Left ventricle myocardium inferior (tissue), 1 donor: Measurements from ENCODE around the gene HLA-E. TPM values are rescaled to one million over a fixed set of nuclear protein-coding genes. Genes with fewer than 3 reads are reported as not detected.
A peak's percentile ranks its signal among the peaks of the same experiment; 100 is the strongest.

Experiments used
- DNase-seq: peaks from one replicate; pipeline ENCODE4 v3.0.0-alpha.2; 2020
- H3K27ac ChIP-seq: fragments of 200-600 bp; replicated peaks from 2 replicates; pipeline ENCODE4 v1.8.0; 2021
- H3K27me3 ChIP-seq: fragments of 200-600 bp; 2 replicates; pipeline ENCODE4 v1.8.0; 2021; ENCODE audit warnings: low read depth
- H3K36me3 ChIP-seq: fragments of 200-600 bp; 2 replicates; pipeline ENCODE4 v1.8.0; 2021
- H3K4me1 ChIP-seq: fragments of 200-600 bp; 2 replicates; pipeline ENCODE4 v1.8.0; 2021
- H3K4me3 ChIP-seq: fragments of 200-600 bp; 2 replicates; pipeline ENCODE4 v1.8.0; 2021; ENCODE audit warnings: mild to moderate bottlenecking, moderate library complexity
- H3K9me3 ChIP-seq: fragments of 200-600 bp; replicated peaks from 2 replicates; pipeline ENCODE4 v1.8.0; 2021
- CTCF ChIP-seq: fragments of 200-600 bp; IDR thresholded peaks from 2 replicates; pipeline ENCODE4 v1.8.0; 2021; ENCODE audit warnings: antibody characterized with exemption, mild to moderate bottlenecking, borderline replicate concordance
- intact Hi-C: fragments of 100-400 bp; cut with micrococcal nuclease; formaldehyde crosslinking; loops from one replicate; pipeline ENCODE4 v1.11.0; 2022
- total RNA-seq: library from RNA; stranded (reverse); fragmentation: NEBNext Ultra II Directional; extraction: Animal tissue kit (Norgen Biotek cat#: 25700); gene quantifications from one replicate; pipeline ENCODE4 v1.2.1, GENCODE V29; 2021
- donor health status: DM: no; HTN: yes; CAD: no; lungs with severe emphysema.

Gene HLA-E
- total RNA-seq, 1 donor from 2014 or later = 142 TPM

DNA sequence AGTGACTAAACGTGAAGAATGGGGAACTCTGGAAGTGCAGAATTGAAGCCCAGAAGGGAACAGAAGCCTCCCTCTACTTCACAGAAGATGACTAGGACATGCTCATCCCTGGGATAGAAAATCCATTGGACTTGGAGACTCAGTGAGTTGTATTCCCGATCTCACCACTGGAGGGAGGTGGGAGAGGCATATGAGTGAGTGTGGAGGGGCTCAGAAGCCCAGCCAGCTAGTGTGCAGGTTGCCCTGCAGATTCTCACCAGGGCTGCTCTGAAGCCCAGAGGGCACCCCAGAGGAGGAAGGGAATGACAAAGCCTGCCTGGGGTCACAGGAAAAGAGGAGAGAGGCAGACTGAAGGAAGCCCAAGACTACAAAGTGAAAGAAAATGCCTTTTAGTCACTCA is 42.1 kb upstream of the HLA-E start:
- H3K4me1 ChIP-seq = peaks cover 11% of the 10 kb centered on the region
- no peak overlapping the region for H3K4me3 ChIP-seq
- peaks cover 100% of the 10 kb centered on the region for H3K27me3 ChIP-seq
- intact Hi-C loops = no loop called here
- TF ChIP-seq CTCF = no peak
- no peaks in the 10 kb centered on the region for H3K9me3 ChIP-seq
- no peak overlapping the region for H3K27ac ChIP-seq
- DNase-seq = no peak
- H3K36me3 ChIP-seq = no peaks in the 10 kb centered on the region

DNA sequence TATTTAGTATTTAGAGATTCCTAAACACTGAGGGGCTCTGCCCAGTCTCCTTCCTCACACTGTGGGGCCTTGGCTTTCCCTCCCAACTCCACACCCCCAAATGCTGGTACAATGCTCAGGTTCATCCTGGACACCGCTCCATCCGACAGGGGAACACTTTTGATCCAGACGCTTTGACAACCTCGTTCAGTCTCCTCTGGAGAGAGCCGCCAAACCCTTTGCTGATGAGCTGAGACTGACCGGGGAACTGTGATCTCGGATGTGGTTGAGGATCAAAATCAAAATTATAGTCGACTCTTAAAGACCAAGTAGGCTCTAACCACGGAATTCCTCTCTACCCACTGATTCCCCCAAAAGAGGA is 38.8 kb upstream of the HLA-E start:
- Histone ChIP-seq H3K9me3 (no peaks in the 10 kb centered on the region), H3K36me3 (no peaks in the 10 kb centered on the region), H3K27ac (no peak overlapping the region), H3K4me1 (peaks cover 17% of the 10 kb centered on the region), H3K27me3 (peaks cover 97% of the 10 kb centered on the region), H3K4me3 (peak overlapping the region; percentile 39)
- no peak for TF ChIP-seq CTCF
- intact Hi-C loops = no loop called here
- no peak for DNase-seq

GRCh38 chr6:30450909-30451841 is 38.1 kb upstream of the HLA-E start:
- Histone ChIP-seq H3K4me3 (peak overlapping the region; percentile 39), H3K36me3 (no peaks in the 10 kb centered on the region), H3K4me1 (peaks cover 17% of the 10 kb centered on the region), H3K27me3 (peaks cover 97% of the 10 kb centered on the region), H3K27ac (no peak overlapping the region), H3K9me3 (no peaks in the 10 kb centered on the region)
- intact Hi-C loops = no loop called here
- TF ChIP-seq CTCF = no peak
- DNase-seq = peak; percentile 44

GRCh38 chr6:30452736-30453507 is 36.4 kb upstream of the HLA-E start:
- intact Hi-C loops = no loop called here
- no peak for DNase-seq
- H3K9me3 ChIP-seq = no peaks in the 10 kb centered on the region
- peak overlapping the region; percentile 27 for H3K4me3 ChIP-seq
- peaks cover 97% of the 10 kb centered on the region for H3K27me3 ChIP-seq
- TF ChIP-seq CTCF = no peak
- no peak overlapping the region for H3K27ac ChIP-seq
- peaks cover 17% of the 10 kb centered on the region for H3K4me1 ChIP-seq
- H3K36me3 ChIP-seq = no peaks in the 10 kb centered on the region

GRCh38 chr6:30453508-30454116 is 35.7 kb upstream of the HLA-E start:
- Histone ChIP-seq H3K4me1 (peaks cover 17% of the 10 kb centered on the region), H3K4me3 (peak overlapping the region; percentile 27), H3K27me3 (peaks cover 97% of the 10 kb centered on the region), H3K27ac (no peak overlapping the region), H3K9me3 (no peaks in the 10 kb centered on the region), H3K36me3 (no peaks in the 10 kb centered on the region)
- intact Hi-C loops = no loop called here
- TF ChIP-seq CTCF = peak; percentile 84
- DNase-seq = peak; percentile 84
